Activated B cell treated with CpG ODN at 0.5 μM for 24 hours (primary cell): Measurements from ENCODE around the gene COG5. TPM values are rescaled to one million over a fixed set of nuclear protein-coding genes. Genes with fewer than 3 reads are reported as not detected.
A peak's percentile ranks its signal among the peaks of the same experiment; 100 is the strongest.

Experiments
- ATAC-seq: fragments of 200-7000 bp; cut with Tn5 transposase; one replicate; pipeline ENCODE4 v1.10.0; 2021; ENCODE audit warnings: low read depth, mild to moderate bottlenecking, moderate library complexity
- CTCF ChIA-PET: fragments of 350-600 bp; sonication (Branson Sonifier 250); formaldehyde crosslinking; loops from one replicate; lab custom pipeline; 2021; ENCODE audit warnings: antibody characterized with exemption; lab: Charles Lee
- POLR2A ChIA-PET: fragments of 350-600 bp; sonication (Branson Sonifier 250); formaldehyde crosslinking; loops from one replicate; lab custom pipeline; 2021; ENCODE audit warnings: antibody characterized with exemption; lab: Charles Lee
- DNase-seq: peaks from one replicate; pipeline ENCODE4 v3.0.0; 2022
- H3K27ac Mint-ChIP-seq: one replicate; pipeline ENCODE4 v1.8.0; 2020; ENCODE audit warnings: mixed read lengths
- H3K27me3 Mint-ChIP-seq: one replicate; pipeline ENCODE4 v1.8.0; 2021; ENCODE audit warnings: mixed read lengths
- H3K36me3 Mint-ChIP-seq: one replicate; pipeline ENCODE4 v1.8.0; 2021; ENCODE audit warnings: low read depth, mixed read lengths
- H3K4me1 Mint-ChIP-seq: one replicate; pipeline ENCODE4 v1.8.0; 2021; ENCODE audit warnings: mixed read lengths
- H3K4me3 Mint-ChIP-seq: one replicate; pipeline ENCODE4 v1.8.0; 2020; ENCODE audit warnings: mild to moderate bottlenecking, mixed read lengths
- H3K9me3 Mint-ChIP-seq: one replicate; pipeline ENCODE4 v1.8.0; 2020; ENCODE audit warnings: mixed read lengths
- CTCF ChIP-seq: fragments of 200-600 bp; IDR thresholded peaks from one replicate; pipeline ENCODE4 v1.8.0; 2022; ENCODE audit warnings: antibody characterized with exemption, mild to moderate bottlenecking
- intact Hi-C: fragments of 100-400 bp; cut with micrococcal nuclease; formaldehyde crosslinking; loops from one replicate; pipeline ENCODE4 v1.15.1; 2024
- total RNA-seq: library from RNA; stranded (reverse); gene quantifications from 2 replicates; pipeline ENCODE4 v1.2.3, GENCODE V29; 2022

Gene COG5
- total RNA-seq, 1 donor from 2014 or later = 47.0 TPM

DNA sequence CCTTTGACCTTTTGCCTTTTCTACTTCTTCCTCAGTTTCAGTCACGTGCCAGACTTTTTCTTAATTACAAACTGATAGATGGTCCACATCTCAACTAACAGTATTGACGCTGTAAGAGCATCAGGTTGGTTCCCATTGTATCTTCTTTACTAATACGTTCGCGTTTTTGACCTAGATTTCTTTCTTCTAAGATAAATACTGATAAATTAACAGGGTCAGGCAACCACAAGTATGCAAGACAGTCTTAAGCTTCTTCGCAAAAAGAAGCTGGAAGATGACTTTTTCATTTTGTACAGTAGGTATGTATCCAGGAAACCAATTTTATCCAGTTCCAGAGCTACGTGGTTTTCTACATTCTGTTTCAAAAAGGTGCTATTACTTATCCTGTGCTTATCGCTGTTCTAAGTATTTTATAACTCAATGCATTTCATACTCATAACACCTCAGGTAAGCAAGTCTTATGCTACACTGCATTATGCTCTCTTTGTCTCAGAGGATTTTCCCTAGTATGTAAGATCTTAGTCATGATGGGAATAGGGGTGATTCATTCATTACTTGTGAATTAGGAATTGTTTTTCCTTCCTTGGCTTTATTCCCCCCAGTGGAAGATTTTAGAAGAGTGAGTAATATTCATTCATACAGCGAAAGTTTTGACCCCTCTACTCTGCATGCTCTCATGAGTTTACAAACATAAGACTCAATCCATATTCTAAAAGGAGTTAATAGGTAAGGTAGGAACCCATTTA is 1.0 kb upstream of the COG5 start:
- intact Hi-C loops = loop anchor here (1.0 to 5.0 kb wide), 4 partner anchors 73 to 397 kb away; partner anchors contain the start of genes DLD and HBP1

DNA sequence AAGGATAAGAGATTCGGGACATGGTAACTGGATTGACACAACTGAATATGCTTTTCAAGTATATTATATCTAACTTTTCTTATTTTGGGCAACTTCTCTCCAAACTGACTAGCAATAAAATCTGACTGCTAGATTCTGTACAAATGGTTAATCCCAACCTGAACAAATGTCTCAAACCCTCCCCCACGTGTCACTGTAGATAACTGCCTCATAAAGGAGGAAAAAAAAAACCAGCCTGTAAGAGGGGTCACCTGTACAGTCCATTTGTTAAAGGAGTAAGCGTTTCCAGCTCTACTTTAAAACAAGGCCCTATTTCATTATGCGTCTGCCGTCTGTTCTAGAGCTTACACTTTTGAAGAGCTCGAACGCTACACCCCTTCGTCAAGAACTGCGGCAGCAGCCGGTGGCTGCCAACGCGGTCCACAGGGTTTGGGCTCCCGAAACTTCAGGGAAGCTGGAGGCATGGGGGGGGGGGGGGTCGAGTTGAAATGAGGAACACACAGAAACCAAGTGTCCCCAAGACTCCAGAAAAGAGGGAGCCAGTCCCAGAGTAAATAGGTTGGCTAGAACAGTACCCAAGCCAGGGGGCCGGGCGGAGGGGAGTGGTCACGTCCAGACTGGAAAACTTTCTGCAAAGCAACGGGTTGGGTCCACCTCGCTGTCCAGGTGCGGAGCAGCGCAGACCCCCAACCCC is 492 bp downstream of the COG5 start:
- peak overlapping the region; percentile 93 for H3K4me3 Mint-ChIP-seq
- ChIA-PET POLR2A (interaction anchor here (0.5 to 3.0 kb wide), 13 partner anchors 10 to 395 kb away, joined by 3 to 28 read pairs (median 5); partner anchors contain the start of genes BCAP29, CBLL1, DLD and SLC26A4), CTCF (interaction anchor here (2.6 kb wide), 1 partner anchor 98 kb away, joined by 10 read pairs; the partner anchor contains the start of gene SLC26A4)
- DNase-seq (no peak), ATAC-seq (peak; percentile 54)
- H3K27ac Mint-ChIP-seq = peak overlapping the region; percentile 82
- TF ChIP-seq CTCF = no peak
- peaks cover 43% of the 10 kb centered on the region for H3K4me1 Mint-ChIP-seq
- intact Hi-C loops = loop anchor here (1.0 to 5.0 kb wide), 5 partner anchors 17 to 396 kb away; partner anchors contain the start of genes BCAP29 and HBP1
- H3K36me3 Mint-ChIP-seq = peaks cover 10% of the 10 kb centered on the region
- no peaks in the 10 kb centered on the region for H3K27me3 Mint-ChIP-seq
- H3K9me3 Mint-ChIP-seq = no peaks in the 10 kb centered on the region

More for the DNA sequence above, 1.0 kb upstream of the COG5 start:
- CTCF ChIA-PET = interaction anchor here (1.2 to 2.6 kb wide), 2 partner anchors 15 to 97 kb away, joined by 4 to 10 read pairs; partner anchors contain the start of gene SLC26A4
- POLR2A ChIA-PET = interaction anchor here (0.7 to 3.0 kb wide), 12 partner anchors 8 to 397 kb away, joined by 3 to 28 read pairs (median 5); partner anchors contain the start of genes BCAP29, CBLL1 and SLC26A4
- Mint-ChIP-seq H3K9me3 (no peaks in the 10 kb centered on the region), H3K4me3 (peak overlapping the region; percentile 93), H3K4me1 (peaks cover 41% of the 10 kb centered on the region), H3K36me3 (peaks cover 9% of the 10 kb centered on the region), H3K27me3 (no peaks in the 10 kb centered on the region), H3K27ac (peak overlapping the region; percentile 82)
- DNase-seq = no peak
- ATAC-seq = no peak
- no peak for TF ChIP-seq CTCF

DNA sequence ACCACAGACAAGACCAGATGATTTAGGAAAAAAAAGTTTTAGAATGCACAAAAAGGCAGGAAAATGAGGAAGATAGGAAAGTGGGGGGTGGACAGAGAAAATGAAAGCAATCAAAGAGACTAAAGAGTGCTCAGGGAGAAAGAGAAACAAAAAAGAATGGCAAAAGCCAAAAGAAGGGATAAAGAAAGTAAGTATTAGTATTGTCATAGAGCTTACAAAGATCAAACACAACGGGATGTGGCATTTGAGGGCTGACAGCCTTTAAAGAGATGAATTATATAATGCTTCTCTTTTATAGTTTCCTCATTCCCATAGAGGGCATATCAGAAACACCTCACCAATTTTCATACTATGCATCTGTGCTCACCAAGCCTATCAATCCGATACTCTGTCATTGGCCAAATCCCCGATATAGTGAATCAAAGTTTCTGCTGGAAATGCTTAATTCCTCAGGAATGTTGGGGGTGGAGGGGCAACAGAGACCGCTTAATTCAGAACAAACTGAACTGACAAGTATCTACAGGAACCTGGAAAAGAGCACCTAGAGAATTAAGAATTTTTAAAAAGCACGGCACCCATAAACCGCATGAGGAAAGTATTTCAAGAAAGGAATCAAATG is 2.7 kb downstream of the COG5 start:
- H3K9me3 Mint-ChIP-seq = no peaks in the 10 kb centered on the region
- no peak overlapping the region for H3K27ac Mint-ChIP-seq
- TF ChIP-seq CTCF = no peak
- ATAC-seq (no peak), DNase-seq (no peak)
- CTCF ChIA-PET = interaction anchor here (1.5 kb wide), 1 partner anchor 100 kb away, joined by 4 read pairs; no protein-coding TSS in a partner anchor
- H3K36me3 Mint-ChIP-seq = peaks cover 19% of the 10 kb centered on the region
- intact Hi-C loops = loop anchor here (5.0 kb wide), 2 partner anchors 76 to 394 kb away; partner anchors contain the start of gene HBP1
- H3K27me3 Mint-ChIP-seq = no peaks in the 10 kb centered on the region
- peaks cover 43% of the 10 kb centered on the region for H3K4me1 Mint-ChIP-seq
- H3K4me3 Mint-ChIP-seq = peak overlapping the region; percentile 1
- POLR2A ChIA-PET = no interaction called here

- Mint-ChIP-seq H3K27me3 (no peaks in the 10 kb centered on the region), H3K27ac (no peak overlapping the region), H3K4me1 (peaks cover 36% of the 10 kb centered on the region), H3K4me3 (no peak overlapping the region), H3K9me3 (no peaks in the 10 kb centered on the region), H3K36me3 (peaks cover 30% of the 10 kb centered on the region)
- CTCF ChIA-PET = no interaction called here
- intact Hi-C loops = loop anchor here (5.0 kb wide), 2 partner anchors 77 to 393 kb away; partner anchors contain the start of gene HBP1
- no peak for TF ChIP-seq CTCF
- POLR2A ChIA-PET = no interaction called here
- DNase-seq = no peak
- ATAC-seq = no peak
These were observed 3.9 kb downstream of the COG5 start for GRCh38 chr7:107559864-107560263.
